NT2/D1 (cell line): Measurements from ENCODE around the gene A2ML1.

ENCODE experiments used
- SUZ12 ChIP-seq: IDR thresholded peaks from 2 replicates; pipeline ENCODE4 v1.6.1; 2011; ENCODE audit not compliant: insufficient read length, insufficient read depth; ENCODE audit errors: extremely low read depth
- YY1 ChIP-seq: IDR thresholded peaks from 2 replicates; pipeline ENCODE4 v1.6.1; 2011; ENCODE audit not compliant: insufficient read length, insufficient read depth

DNA sequence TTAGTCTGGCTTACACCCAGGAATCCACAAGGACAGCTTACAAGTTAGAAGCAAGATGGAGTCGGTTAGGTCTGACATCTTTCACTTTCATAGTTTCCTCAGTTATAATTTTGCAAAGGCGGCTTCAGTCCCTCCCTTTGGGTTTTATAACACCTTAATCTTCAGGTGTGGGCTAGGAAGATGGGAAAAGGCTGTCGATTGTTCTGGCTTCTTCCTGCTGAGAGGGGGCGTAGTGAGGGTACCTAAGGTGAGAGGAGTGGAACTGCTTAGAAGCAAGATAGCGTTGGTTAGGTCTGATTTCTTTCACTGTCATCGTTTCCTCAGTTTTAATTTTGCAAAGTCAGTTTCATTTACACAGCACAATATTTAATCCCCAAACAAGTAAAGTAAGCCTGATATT lies 10.1 kb downstream of the A2ML1 start:
- TF ChIP-seq YY1 = no peak
- TF ChIP-seq SUZ12 = no peak
